Measurements from ENCODE around the gene CAND1.

DNA sequence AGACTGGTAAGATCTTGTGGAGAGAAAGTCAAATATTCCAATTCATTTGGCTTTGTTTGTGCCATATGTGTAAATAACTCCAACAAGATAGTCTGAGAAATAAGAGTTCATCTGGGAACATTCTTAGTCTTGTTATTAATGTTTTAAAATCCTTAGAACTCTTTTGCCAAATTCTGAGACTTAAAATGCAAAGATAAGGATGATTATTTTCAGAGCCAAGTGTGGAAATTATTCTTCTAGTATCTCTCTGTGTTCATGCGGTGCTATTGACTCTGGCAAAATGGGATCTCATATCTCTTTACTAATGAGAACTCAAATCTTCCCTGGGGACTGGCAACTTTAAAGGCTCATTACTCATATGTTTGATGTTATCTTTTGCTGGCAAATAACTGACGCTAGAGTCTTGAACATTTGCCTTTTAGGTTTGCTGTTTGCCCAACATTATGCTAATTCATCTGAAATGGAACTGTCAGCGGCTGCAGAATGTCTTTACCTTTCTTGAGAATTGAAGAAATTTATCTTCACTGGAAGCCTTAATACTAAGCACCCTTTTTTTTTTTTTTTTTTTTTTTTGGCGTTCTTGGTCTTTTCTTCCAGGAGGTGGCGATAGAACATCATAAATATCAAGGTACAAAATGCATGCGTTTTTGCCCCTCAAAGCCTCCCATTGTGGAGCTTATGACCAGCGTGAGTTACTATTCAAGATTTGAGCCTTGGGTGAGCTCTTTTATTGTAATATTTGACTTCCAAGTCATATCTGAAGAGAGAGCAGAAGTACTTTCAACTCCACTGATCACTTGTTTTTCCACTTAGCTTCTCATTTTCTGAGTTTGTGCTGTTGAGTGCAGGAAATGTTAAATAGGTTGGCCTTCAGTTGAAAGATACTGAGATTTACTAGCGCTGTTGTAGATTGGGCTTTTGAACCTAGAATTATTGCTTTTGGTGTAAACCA, 86.5 kb downstream of the CAND1 start:
- TF ChIP-seq, protein P1, sequence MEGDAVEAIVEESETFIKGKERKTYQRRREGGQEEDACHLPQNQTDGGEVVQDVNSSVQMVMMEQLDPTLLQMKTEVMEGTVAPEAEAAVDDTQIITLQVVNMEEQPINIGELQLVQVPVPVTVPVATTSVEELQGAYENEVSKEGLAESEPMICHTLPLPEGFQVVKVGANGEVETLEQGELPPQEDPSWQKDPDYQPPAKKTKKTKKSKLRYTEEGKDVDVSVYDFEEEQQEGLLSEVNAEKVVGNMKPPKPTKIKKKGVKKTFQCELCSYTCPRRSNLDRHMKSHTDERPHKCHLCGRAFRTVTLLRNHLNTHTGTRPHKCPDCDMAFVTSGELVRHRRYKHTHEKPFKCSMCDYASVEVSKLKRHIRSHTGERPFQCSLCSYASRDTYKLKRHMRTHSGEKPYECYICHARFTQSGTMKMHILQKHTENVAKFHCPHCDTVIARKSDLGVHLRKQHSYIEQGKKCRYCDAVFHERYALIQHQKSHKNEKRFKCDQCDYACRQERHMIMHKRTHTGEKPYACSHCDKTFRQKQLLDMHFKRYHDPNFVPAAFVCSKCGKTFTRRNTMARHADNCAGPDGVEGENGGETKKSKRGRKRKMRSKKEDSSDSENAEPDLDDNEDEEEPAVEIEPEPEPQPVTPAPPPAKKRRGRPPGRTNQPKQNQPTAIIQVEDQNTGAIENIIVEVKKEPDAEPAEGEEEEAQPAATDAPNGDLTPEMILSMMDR (conservative IDR thresholded peaks at IDR 0.05 in 1 of 2, IDR thresholded peaks at IDR 0.05 in 1 of 2; ENCODE audit: extremely low read depth in 1 of 2, insufficient read depth in 1 of 2, low read depth in 1 of 2, low read length in 2 of 2), result peak; percentile 26 to 67
- TF ChIP-seq EZH2 (IDR thresholded peaks at IDR 0.05; ENCODE audit: borderline replicate concordance, low read length), result no peak

All from mammary epithelial cell (primary cell).